ENCODE results near the gene ELOA. TPM values are rescaled to one million over a fixed set of nuclear protein-coding genes. Genes with fewer than 3 reads are reported as not detected.

The ELOA gene
- total and polyA plus RNA-seq, 9 of the 15 experiments (the other 6 are each of a cell fraction or from before 2014, with no cell fraction given), result 31.9 to 98.6 (median 61.3) TPM

DNA sequence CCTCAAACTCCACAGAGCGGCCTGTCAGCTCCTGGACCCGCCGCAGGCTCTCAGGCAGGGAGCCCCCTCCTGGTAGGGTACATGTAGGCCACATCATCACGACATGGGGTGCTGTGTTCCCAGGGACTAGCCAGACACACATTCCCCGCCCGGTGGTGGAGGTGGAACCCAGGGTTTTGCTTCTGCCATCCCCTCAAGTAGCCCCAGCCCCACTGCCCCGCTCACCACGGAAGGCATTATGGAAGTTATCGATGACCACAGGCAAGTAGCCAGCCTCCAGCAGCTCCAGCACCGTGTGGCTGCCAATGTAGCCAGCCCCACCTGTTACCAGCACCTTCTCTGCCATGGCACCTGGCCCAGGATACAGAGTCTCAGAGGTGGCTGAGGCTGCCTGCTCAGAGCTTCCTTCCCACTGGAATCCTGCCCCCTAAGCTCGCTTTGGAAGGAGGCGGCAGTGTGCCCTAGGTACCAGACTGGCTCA lies 55.4 kb downstream of the ELOA start (continued):
- TF ChIP-seq CBFA2T2 (conservative IDR thresholded peaks at IDR 0.05), result no peak
- TF ChIP-seq ASH1L (IDR thresholded peaks at IDR 0.05; ENCODE audit: borderline replicate concordance, low read depth, partially characterized antibody), result no peak
- TF ChIP-seq DACH1 (IDR thresholded peaks at IDR 0.05; ENCODE audit: partially characterized antibody), result no peak
- no peak for TF ChIP-seq ZNF184 (CRISPR knock-in tag; IDR thresholded peaks at IDR 0.05)
- no peak for TF ChIP-seq ZNF3 (CRISPR knock-in tag; IDR thresholded peaks at IDR 0.05)
- no peak for TF ChIP-seq HDAC3 (IDR thresholded peaks at IDR 0.05; ENCODE audit: borderline replicate concordance, partially characterized antibody)
- TF ChIP-seq, protein P1, sequence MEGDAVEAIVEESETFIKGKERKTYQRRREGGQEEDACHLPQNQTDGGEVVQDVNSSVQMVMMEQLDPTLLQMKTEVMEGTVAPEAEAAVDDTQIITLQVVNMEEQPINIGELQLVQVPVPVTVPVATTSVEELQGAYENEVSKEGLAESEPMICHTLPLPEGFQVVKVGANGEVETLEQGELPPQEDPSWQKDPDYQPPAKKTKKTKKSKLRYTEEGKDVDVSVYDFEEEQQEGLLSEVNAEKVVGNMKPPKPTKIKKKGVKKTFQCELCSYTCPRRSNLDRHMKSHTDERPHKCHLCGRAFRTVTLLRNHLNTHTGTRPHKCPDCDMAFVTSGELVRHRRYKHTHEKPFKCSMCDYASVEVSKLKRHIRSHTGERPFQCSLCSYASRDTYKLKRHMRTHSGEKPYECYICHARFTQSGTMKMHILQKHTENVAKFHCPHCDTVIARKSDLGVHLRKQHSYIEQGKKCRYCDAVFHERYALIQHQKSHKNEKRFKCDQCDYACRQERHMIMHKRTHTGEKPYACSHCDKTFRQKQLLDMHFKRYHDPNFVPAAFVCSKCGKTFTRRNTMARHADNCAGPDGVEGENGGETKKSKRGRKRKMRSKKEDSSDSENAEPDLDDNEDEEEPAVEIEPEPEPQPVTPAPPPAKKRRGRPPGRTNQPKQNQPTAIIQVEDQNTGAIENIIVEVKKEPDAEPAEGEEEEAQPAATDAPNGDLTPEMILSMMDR (IDR thresholded peaks at IDR 0.05 in 2 of 3, conservative IDR thresholded peaks at IDR 0.05 in 1 of 3; ENCODE audit: insufficient read depth in 2 of 3, low read depth in 1 of 3, low read length in 3 of 3), result peak; percentile 60 to 71 (median 60)
- TF ChIP-seq TCFL5 (CRISPR knock-in tag; conservative IDR thresholded peaks at IDR 0.05), result no peak
- TF ChIP-seq CREM (IDR thresholded peaks at IDR 0.05; ENCODE audit: low read depth), result peak; percentile 43; the same call in 1 of the 2 replicates
- no peak for TF ChIP-seq RBM39 (optimal IDR thresholded peaks at IDR 0.05; ENCODE audit: low read depth, low read length)
- TF ChIP-seq SRSF9 (IDR thresholded peaks at IDR 0.05; ENCODE audit: borderline replicate concordance, low read depth, low read length), result no peak
- TF ChIP-seq, protein P2, sequence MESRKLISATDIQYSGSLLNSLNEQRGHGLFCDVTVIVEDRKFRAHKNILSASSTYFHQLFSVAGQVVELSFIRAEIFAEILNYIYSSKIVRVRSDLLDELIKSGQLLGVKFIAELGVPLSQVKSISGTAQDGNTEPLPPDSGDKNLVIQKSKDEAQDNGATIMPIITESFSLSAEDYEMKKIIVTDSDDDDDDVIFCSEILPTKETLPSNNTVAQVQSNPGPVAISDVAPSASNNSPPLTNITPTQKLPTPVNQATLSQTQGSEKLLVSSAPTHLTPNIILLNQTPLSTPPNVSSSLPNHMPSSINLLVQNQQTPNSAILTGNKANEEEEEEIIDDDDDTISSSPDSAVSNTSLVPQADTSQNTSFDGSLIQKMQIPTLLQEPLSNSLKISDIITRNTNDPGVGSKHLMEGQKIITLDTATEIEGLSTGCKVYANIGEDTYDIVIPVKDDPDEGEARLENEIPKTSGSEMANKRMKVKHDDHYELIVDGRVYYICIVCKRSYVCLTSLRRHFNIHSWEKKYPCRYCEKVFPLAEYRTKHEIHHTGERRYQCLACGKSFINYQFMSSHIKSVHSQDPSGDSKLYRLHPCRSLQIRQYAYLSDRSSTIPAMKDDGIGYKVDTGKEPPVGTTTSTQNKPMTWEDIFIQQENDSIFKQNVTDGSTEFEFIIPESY (CRISPR knock-in tag; IDR thresholded peaks at IDR 0.05), result peak; percentile 97
- no peak for TF ChIP-seq NR2C2 (CRISPR knock-in tag; IDR thresholded peaks at IDR 0.05)
- TF ChIP-seq NR2C2 (tag; IDR thresholded peaks at IDR 0.05), result no peak
- no peak for TF ChIP-seq ZNF717 (CRISPR knock-in tag; IDR thresholded peaks at IDR 0.05)
- TF ChIP-seq ZBTB8A (IDR thresholded peaks at IDR 0.05; ENCODE audit: partially characterized antibody), result no peak
- TF ChIP-seq GABPB1 (CRISPR knock-in tag; IDR thresholded peaks at IDR 0.05), result 0 out of 2 replicates have a peak, but pooled peaks have one; percentile 17
- TF ChIP-seq MTA3 (IDR thresholded peaks at IDR 0.05; ENCODE audit: borderline replicate concordance), result no peak
- no peak for TF ChIP-seq ZNF124 (CRISPR knock-in tag; IDR thresholded peaks at IDR 0.05)
- TF ChIP-seq PCBP1 (IDR thresholded peaks at IDR 0.05; ENCODE audit: low read depth, low read length, poor library complexity, severe bottlenecking), result no peak
- TF ChIP-seq POLR2H (tag; IDR thresholded peaks at IDR 0.05; ENCODE audit: low read depth), result no peak
- no peak for TF ChIP-seq ZNF347 (CRISPR knock-in tag; IDR thresholded peaks at IDR 0.05; ENCODE audit: low read depth)
- TF ChIP-seq PTTG1 (tag; IDR thresholded peaks at IDR 0.05; ENCODE audit: low read depth), result no peak
- no peak for TF ChIP-seq FIP1L1 (IDR thresholded peaks at IDR 0.05; ENCODE audit: low read depth, low read length, poor library complexity, severe bottlenecking)
- TF ChIP-seq HDGF (IDR thresholded peaks at IDR 0.05), result no peak
- TF ChIP-seq CREB1 (IDR thresholded peaks at IDR 0.05), result no peak
- 0 out of 2 replicates have a peak, but pooled peaks have one; percentile 45 for TF ChIP-seq CREB1 (CRISPR knock-in tag; IDR thresholded peaks at IDR 0.05)
- no peak for TF ChIP-seq ZFPM2 (CRISPR knock-in tag; IDR thresholded peaks at IDR 0.05)
- TF ChIP-seq RB1 (IDR thresholded peaks at IDR 0.05; ENCODE audit: low read depth), result 0 out of 2 replicates have a peak, but pooled peaks have one; percentile 26

Data from K562 (cell line).